Measurements from ENCODE around the gene CYFIP2. TPM values are rescaled to one million over a fixed set of nuclear protein-coding genes. Genes with fewer than 3 reads are reported as not detected.

Gene CYFIP2
- total RNA-seq, 2 donors from 2014 or later, result 17.8 to 25.2 TPM

DNA sequence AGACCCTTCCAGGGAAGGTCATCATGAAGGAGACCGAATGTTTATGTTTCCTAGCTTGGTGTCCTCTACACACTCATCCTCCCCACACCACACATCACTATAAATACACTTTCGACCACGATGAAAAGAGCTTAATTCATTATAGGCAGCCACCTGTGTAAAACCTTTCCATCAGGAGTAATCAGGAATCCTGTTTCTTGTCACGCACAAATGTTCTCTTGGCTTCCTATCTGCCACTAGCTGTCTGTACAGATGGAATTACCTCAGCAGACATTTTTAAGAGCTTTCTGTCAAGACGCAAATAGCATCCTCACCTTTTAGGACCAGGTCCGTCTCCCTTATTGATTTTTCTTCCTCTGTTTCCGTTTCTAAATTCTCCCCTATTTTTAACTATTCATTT lies 79.1 kb downstream of the CYFIP2 start:
- no peaks in the 10 kb centered on the region for H3K36me3 ChIP-seq
- WGBS, result 82% methylated on average over 7 of the region's 7 CpGs
- no peaks in the 10 kb centered on the region for H3K4me1 ChIP-seq (replicated peaks)
- no peak overlapping the region for H3K27ac ChIP-seq
- H3K27me3 ChIP-seq (replicated peaks; ENCODE audit: insufficient read depth), result no peaks in the 10 kb centered on the region
- H3K4me3 ChIP-seq, result no peak overlapping the region
- intact Hi-C loops (cut with DNase I), result no loop called here
- no peak for DNase-seq (ENCODE audit: low spot score)
- TF ChIP-seq, protein P1, sequence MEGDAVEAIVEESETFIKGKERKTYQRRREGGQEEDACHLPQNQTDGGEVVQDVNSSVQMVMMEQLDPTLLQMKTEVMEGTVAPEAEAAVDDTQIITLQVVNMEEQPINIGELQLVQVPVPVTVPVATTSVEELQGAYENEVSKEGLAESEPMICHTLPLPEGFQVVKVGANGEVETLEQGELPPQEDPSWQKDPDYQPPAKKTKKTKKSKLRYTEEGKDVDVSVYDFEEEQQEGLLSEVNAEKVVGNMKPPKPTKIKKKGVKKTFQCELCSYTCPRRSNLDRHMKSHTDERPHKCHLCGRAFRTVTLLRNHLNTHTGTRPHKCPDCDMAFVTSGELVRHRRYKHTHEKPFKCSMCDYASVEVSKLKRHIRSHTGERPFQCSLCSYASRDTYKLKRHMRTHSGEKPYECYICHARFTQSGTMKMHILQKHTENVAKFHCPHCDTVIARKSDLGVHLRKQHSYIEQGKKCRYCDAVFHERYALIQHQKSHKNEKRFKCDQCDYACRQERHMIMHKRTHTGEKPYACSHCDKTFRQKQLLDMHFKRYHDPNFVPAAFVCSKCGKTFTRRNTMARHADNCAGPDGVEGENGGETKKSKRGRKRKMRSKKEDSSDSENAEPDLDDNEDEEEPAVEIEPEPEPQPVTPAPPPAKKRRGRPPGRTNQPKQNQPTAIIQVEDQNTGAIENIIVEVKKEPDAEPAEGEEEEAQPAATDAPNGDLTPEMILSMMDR (IDR thresholded peaks at IDR 0.05), result no peak
- TF ChIP-seq POLR2A (IDR thresholded peaks at IDR 0.05), result no peak
- TF ChIP-seq POLR2AphosphoS5 (IDR thresholded peaks at IDR 0.05), result no peak
- no peaks in the 10 kb centered on the region for H3K9me3 ChIP-seq

DNA sequence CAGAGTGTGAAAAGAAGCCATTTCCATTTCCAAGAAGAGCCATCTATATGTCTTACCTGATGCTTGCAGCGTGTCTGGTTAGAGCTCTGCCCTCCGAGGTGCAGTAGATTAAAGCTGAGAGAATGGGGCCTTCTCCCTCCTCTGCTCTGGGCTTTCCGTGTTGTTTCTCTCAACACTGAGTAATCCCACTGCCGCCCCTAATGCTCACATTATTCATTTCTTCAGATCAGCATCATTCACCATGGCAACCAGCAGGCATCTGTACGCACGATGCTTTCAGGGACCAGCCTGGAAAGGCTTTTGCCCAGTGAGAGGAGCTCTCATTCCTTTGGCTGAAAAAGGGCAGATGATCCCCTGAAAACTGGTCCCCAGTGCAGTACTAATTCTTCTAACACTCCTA lies 79.6 kb downstream of the CYFIP2 start:
- 88% methylated on average over 6 of the region's 6 CpGs for WGBS
- no peak overlapping the region for H3K4me3 ChIP-seq
- TF ChIP-seq, protein P1 (IDR thresholded peaks at IDR 0.05), result no peak
- TF ChIP-seq POLR2A (IDR thresholded peaks at IDR 0.05), result no peak
- TF ChIP-seq POLR2AphosphoS5 (IDR thresholded peaks at IDR 0.05), result no peak
- H3K27me3 ChIP-seq (replicated peaks; ENCODE audit: insufficient read depth), result no peaks in the 10 kb centered on the region
- H3K36me3 ChIP-seq, result no peaks in the 10 kb centered on the region
- H3K27ac ChIP-seq, result no peak overlapping the region
- no peak for DNase-seq (ENCODE audit: low spot score)
- no peaks in the 10 kb centered on the region for H3K9me3 ChIP-seq
- no peaks in the 10 kb centered on the region for H3K4me1 ChIP-seq (replicated peaks)
- intact Hi-C loops (cut with DNase I), result no loop called here

GRCh38 chr5:157347301-157348048 lies 81.6 kb downstream of the CYFIP2 start:
- Histone ChIP-seq H3K27ac (no peak overlapping the region), H3K9me3 (no peaks in the 10 kb centered on the region), H3K4me1 (replicated peaks) (no peaks in the 10 kb centered on the region), H3K27me3 (replicated peaks; ENCODE audit: insufficient read depth) (no peaks in the 10 kb centered on the region), H3K36me3 (no peaks in the 10 kb centered on the region), H3K4me3 (no peak overlapping the region)
- TF ChIP-seq POLR2AphosphoS5 (IDR thresholded peaks at IDR 0.05) (no peak), POLR2A (IDR thresholded peaks at IDR 0.05) (no peak)
- TF ChIP-seq, protein P1 (IDR thresholded peaks at IDR 0.05), result no peak
- WGBS, result 89% methylated on average over 15 of the region's 15 CpGs
- DNase-seq (ENCODE audit: low spot score), result no peak
- intact Hi-C loops (cut with DNase I), result no loop called here

DNA sequence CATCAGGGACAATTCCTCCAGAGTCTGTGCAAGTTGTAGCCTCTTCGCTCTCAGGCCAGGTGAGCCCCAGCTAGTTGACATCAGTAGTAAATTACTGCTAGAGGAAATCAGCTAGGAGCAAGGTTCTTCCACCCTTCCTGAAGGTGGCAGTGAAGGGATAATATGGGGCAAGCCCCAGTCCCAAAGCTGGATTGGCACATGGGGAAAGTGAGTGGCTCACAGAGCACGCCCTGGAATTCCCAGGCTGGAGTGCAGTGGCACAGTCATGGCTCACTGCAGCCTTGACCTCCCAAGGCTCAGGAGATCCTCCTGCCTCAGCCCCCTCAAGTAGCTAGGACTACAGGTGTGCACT lies 82.1 kb downstream of the CYFIP2 start:
- intact Hi-C loops (cut with DNase I), result no loop called here
- no peak for TF ChIP-seq POLR2AphosphoS5 (IDR thresholded peaks at IDR 0.05)
- no peak for TF ChIP-seq POLR2A (IDR thresholded peaks at IDR 0.05)
- TF ChIP-seq, protein P1 (IDR thresholded peaks at IDR 0.05), result no peak
- no peaks in the 10 kb centered on the region for H3K9me3 ChIP-seq
- no peaks in the 10 kb centered on the region for H3K27me3 ChIP-seq (replicated peaks; ENCODE audit: insufficient read depth)
- H3K4me3 ChIP-seq, result no peak overlapping the region
- DNase-seq (ENCODE audit: low spot score), result no peak
- no peak overlapping the region for H3K27ac ChIP-seq
- 94% methylated on average over 2 of the region's 2 CpGs for WGBS
- no peaks in the 10 kb centered on the region for H3K36me3 ChIP-seq
- H3K4me1 ChIP-seq (replicated peaks), result no peaks in the 10 kb centered on the region

Data from prostate gland (tissue), 2 donors.